DND-41 (cell line): Measurements from ENCODE around the gene TBC1D23.

Source experiments
- CTCF ChIP-seq: IDR thresholded peaks from 2 replicates; pipeline ENCODE4 v1.5.1; 2012; ENCODE audit warnings: borderline replicate concordance, low read length, moderate library complexity, mild to moderate bottlenecking; ENCODE audit not compliant: poor library complexity, severe bottlenecking; ENCODE audit errors: extremely low read depth
- EZH2 ChIP-seq: IDR thresholded peaks from 3 replicates; pipeline ENCODE4 v1.6.1; 2012; ENCODE audit warnings: borderline replicate concordance, low read depth, mild to moderate bottlenecking, moderate library complexity, low read length, inconsistent platforms; ENCODE audit not compliant: severe bottlenecking

GRCh38 chr3:100297784-100298183 is 37.0 kb downstream of the TBC1D23 start:
- TF ChIP-seq CTCF (no peak), EZH2 (no peak)
